ENCODE results near the gene VDAC1.
"Not testable (repeated sequence)": the region's sequence is repeated elsewhere in the genome, so short reads cannot be mapped to it uniquely, and the experiment has no call there.

The VDAC1 gene

DNA sequence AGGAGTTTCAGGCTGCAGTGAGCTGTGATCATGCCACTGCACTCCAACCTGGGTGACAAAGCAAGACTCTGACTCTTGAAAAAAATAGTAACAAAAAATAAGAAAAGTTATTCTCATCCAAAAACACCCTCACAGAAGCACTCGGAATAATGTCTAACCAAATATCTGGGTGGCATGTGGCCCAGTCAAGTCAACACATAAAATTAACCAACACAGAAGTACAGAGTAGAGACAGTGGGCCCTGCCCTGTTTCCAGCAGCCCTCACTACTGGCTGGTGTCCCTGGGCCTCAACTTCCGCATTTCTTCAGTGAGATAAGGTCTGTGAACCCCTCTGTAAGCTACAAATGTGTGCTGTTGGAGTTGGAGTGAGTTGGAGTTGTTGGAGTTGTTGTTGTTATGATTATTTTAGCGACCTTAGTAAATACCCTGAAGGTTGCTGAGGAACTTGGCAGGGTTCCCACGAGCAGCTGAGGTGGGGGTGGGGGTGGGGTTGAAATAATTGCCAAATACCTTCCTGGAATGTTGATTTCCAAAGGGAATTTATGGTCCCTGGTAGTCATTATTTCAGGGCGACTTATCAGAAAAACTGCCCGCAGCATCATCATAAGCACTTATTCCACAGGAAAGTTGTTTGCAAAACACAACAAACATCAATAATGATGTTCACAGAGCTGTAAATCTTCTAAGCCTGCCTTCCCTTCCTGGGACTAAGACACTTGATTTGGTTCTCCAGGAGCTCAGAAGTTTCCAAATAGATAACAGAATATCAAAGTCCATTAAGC is 66.5 kb downstream of the VDAC1 start:
- peak; percentile 27 to 54 for DNase-seq

DNA sequence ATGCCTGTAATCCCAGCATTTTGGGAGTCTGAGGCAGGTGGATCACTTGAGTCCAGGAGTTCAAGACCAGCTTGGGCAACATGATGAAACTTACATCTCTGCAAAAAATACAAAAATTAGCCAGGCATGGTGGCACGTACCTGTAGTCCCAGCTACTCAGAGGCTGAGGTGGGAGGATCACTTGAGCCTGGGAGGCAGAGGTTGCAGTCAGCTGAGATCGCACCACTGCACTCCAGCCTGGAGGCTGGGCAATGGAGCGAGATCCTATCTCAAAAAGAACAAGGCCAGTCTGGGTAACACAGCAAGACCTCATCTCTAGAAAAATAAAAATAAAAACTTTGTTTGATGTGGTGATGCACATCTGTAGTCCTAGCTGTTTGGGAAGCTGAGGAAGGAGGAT is 67.1 kb downstream of the VDAC1 start:
- not testable (repeated sequence) for DNase-seq

- no peak for DNase-seq
Measured at GRCh38 chr5:133936651-133937015, 68.1 kb downstream of the VDAC1 start.

- not testable (repeated sequence) for DNase-seq
Measured at GRCh38 chr5:133935991-133936650, 68.7 kb downstream of the VDAC1 start.

- no peak for DNase-seq
Measured at GRCh38 chr5:133935667-133935940, 69.2 kb downstream of the VDAC1 start.

DNA sequence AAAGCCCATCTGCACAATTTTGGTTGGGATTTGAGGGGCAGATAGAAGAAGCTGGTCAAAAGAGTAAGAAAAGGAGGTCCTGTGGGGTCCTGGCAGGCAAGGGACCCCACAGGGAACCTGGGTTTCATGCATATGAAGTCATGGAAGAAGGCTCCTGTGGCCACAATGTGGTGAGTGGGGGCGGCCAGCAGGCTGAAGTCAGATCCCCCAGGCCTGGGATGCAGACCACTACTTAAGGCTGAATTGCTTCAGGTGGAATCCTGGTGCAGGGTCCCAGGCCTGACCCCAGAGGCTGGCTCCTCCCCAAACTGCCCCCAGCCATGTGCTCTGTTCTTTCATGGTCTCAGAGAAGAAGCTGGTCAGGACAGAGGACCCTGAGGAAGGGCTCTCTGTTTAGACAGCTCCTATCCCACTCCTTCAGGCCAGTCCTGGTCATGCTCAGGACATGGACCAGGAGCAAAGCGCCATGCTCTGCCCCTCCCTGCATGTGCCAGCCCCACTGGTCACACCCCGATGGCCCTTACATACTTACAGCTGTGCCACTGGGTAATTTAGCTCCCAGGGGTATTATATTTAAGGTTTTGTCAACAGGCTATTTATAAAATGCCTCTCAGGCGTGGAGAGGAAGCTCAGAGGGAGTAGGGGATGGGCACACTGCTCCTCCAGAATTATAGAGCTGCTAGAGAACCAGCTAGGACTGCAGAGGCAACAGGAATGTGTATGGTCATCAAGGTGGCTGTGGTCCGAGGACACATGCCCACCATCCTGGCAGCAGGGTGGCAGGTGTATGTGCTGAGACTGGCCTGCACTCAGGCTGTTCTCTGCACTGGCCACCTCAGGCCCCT is 69.7 kb downstream of the VDAC1 start:
- DNase-seq, result no peak

- no peak for DNase-seq
Measured at GRCh38 chr5:133934311-133934710, 70.5 kb downstream of the VDAC1 start.

DNA sequence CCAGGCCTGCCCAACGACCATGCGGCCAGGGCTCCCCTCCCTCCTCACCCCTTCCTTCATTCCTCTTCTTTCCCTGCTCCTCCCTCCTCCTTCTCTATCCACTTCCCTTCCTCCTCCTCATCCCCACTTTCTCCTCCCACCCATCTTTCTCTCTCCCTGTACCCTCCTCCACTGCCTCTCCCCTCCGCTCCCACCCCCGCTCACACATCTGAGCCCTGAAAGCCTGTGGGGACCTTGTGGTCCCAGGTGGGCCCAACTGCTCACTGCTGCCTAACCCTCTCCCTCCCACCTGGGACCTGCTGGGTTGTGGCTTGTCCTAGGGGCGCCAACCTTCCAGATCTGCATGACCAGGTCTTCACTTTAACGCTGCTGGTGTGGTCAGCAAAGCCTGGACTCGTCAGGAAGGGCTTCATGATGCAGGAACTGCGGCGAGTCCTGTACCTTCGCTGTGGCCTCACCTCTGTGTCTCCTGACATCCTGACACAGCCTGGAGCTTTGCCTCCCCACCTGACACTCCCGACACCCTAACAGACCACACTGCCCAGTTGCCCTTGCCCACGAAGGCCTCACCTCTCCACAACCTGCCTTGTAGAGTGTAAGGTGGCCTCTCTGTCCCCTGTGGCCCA is 71.0 kb downstream of the VDAC1 start:
- no peak for DNase-seq

- DNase-seq, result no peak
Measured at GRCh38 chr5:133933169-133933509, 71.6 kb downstream of the VDAC1 start.

- DNase-seq, result peak; percentile 34 to 37
Measured at GRCh38 chr5:133932441-133933168, 72.2 kb downstream of the VDAC1 start.

GRCh38 chr5:133931546-133931945 is 73.2 kb downstream of the VDAC1 start:
- DNase-seq, result no peak

DNA sequence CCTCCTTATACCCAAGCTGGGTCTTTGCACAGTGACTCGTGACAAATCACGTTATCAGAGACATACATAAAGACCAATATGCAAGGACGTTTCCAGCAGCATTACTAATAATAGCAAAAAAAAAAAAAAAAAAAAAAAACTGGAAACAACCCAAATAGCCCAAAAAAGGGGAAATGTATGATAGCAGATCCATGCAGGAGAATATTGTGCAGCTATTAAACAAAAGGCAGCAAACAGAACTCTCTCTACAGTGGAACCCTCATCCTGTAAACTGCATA is 74.0 kb downstream of the VDAC1 start:
- no peak for DNase-seq

- no peak for DNase-seq
Measured at GRCh38 chr5:133930061-133930812, 74.5 kb downstream of the VDAC1 start.

- no peak for DNase-seq
Measured at GRCh38 chr5:133928587-133929393, 76.0 kb downstream of the VDAC1 start.

GRCh38 chr5:133927300-133928180 is 77.2 kb downstream of the VDAC1 start:
- no peak for DNase-seq

DNA sequence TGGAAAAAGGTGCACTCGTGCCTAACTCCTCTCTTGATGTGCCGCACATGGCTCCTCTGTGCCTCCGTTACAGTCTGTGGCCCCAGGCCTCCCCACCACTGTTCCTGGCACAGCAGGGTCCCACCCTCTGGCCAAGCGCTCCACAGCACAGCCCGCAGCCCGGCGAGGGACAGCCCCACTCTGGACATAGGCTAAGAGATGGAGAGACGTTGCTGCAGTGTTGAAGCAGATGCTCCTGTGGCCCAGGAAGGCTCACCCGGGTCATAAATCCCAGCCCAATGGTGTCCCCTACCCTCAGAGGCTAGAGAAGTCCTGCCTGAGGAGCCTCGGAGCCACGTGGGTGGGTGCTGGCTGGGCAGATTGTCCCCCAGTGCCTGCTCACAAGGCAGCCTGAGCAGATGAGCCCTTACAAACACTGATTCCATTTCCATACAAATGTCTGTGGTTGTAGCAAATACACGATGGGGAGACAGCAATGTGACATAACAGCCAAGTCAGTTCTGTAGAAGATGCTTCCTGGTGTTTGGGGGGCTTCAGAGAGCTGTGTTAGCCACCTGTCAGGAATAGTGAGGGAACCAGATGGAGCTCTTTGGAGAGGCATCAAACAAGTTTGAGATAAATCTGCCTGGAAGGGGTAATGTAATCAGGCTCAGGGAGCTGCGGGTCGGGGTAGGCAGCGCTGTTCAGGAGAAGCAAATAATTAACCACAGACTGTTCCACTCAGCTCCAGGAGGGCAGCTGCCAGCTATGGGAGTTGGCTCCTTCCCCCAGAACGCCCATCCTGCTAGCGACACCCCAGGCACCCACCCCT is 78.1 kb downstream of the VDAC1 start:
- DNase-seq, result no peak

DNA sequence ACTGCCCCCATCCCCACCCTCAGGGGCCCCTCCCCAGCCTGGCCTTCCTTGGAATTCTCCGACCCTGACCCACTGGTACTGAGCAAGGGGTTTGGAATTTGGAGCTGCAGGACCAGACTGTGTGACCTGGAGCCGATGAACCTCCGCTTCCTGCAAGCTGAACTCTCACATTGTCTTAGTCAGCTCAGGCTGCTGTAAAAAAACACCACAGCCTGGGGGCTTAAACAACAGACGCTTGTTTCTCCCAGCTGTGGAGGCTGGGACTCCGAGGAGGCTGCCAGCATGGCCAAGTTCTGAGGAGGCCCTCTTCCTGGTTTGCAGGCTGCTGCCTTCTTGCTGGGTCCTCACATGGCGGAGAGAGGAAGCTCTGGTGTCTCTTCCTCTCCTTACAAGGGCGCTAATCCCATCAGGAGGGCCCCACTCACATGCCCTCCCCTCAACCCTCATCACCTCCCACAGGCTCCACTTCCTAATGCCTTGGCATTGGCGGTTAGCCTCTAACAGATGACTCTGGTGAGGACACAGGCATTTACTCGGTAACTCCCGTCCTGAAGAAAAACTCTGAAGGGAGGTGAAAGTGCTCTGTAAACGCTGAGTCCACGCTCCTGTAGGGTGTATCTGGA is 78.8 kb downstream of the VDAC1 start:
- DNase-seq, result no peak

GRCh38 chr5:133925269-133925668 is 79.5 kb downstream of the VDAC1 start:
- DNase-seq, result no peak
